COLO829 (cell line): ENCODE results near the gene KRT12.
"Not testable (repeated sequence)": the region's sequence is repeated elsewhere in the genome, so short reads cannot be mapped to it uniquely, and the experiment has no call there.

Experiments used
- DNase-seq: peaks from one replicate; pipeline ENCODE4 v3.0.0; 2012; ENCODE audit warnings: low spot score

The KRT12 gene

DNA sequence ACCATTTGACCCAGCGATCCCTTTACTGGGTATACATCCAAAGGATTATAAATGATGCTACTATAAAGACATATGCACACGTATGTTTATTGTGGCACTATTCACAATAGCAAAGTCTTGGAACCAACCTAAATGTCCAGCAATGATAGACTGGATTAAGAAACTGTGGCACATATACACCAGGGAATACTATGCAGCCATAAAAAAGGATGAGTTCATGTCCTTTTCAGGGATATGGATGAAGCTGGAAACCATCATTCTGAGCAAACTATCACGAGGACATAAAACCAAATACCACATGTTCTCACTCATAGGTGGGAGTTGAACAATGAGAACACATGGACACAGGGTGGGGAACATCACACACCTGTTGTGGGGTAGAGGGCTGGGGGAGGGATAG is 52.4 kb downstream of the KRT12 start:
- DNase-seq, result not testable (repeated sequence)

DNA sequence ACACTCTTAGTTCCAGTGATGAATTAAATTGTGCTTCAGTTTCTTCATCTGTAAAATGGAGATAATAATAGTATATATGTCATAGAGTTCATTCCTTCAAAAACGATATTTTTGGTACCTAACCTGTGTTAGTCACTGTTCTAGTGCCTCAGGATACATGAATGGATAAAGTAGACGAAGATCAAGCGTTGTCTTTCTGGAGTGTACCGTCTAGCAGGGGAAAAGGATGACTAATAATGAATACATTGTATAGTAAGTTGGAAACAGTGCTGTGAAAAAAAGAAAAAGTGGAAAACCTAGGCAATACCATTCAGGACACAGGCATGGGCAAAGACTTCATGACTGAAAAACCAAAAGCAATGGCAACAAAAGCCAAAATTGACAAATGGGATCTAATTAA is 53.2 kb downstream of the KRT12 start:
- DNase-seq, result peak; percentile 79

DNA sequence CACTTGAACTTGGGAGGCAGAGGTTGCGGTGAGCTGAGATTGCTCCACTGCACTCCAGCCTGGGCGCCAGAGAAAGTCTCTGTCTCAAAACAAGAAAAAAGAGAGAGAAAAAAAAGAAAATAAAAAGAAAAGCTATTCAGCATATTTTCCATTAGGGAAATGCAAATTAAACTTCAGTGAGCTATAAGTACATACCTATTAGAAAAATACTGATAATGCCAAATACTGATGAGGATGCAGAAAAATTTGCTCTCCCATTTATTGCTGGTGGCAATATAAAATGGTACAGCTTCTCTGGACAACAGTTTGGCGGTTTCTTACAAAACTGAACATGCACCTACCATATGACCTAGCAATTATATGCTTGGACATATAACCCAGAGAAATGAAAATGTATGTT is 54.4 kb downstream of the KRT12 start:
- no peak for DNase-seq
